Adrenal gland (tissue), 5 donors: ENCODE measurements around the gene ANKRD44.

Source experiments
- CTCF ChIP-seq, 6 experiments: fragments of 450-650 bp in 4 of 6; fragments of 200-600 bp in 2 of 6; sonication (generic) in 1 of 6; IDR thresholded peaks; 1 replicate in 5 of 6; 2 replicates in 1 of 6; pipeline versions ENCODE4 v1.5.1 to v1.8.0; 2016 to 2021; ENCODE audit warnings: antibody characterized with exemption in 6 of 6, mild to moderate bottlenecking in 2 of 6, moderate library complexity in 1 of 6
- POLR2A ChIP-seq, 2 donors: fragments of 450-650 bp; IDR thresholded peaks; one replicate each; pipeline ENCODE4 v1.6.1; 2017; ENCODE audit warnings: antibody characterized with exemption in 2 of 2, mild to moderate bottlenecking in 2 of 2, moderate library complexity in 1 of 2
- donor health status: DM: no; HTN: no; CAD: no.

GRCh38 chr2:197134206-197134605 is 176.4 kb downstream of the ANKRD44 start:
- TF ChIP-seq CTCF (IDR thresholded peaks at IDR 0.05) (peak in 1 of 6 experiments; percentile 20), POLR2A (IDR thresholded peaks at IDR 0.05) (no peak)
